K562 (cell line): Measurements from ENCODE around the gene NRG2. TPM values are rescaled to one million over a fixed set of nuclear protein-coding genes. Genes with fewer than 3 reads are reported as not detected.

Experiments
- E2F3 ChIP-seq: fragments of 250-450 bp; sonication (Bioruptor Pico); IDR thresholded peaks from 2 replicates; pipeline ENCODE4 v1.4.0; 2020; ENCODE audit warnings: mild to moderate bottlenecking
- IFI16 ChIP-seq: fragments of 250-450 bp; sonication (Bioruptor Pico); IDR thresholded peaks from 2 replicates; pipeline ENCODE4 v2.1.2; 2022; ENCODE audit warnings: mild to moderate bottlenecking, inconsistent platforms
- MTF1 ChIP-seq: fragments of 250-450 bp; sonication (Bioruptor Pico); IDR thresholded peaks from 2 replicates; pipeline ENCODE4 v1.9.0; 2021; ENCODE audit warnings: moderate library complexity, mild to moderate bottlenecking, inconsistent platforms, borderline replicate concordance
- NCOA6 ChIP-seq: fragments of 450-650 bp; IDR thresholded peaks from 2 replicates; pipeline ENCODE4 v1.6.1; 2017; ENCODE audit warnings: mild to moderate bottlenecking
- NFIX ChIP-seq: fragments of 250-450 bp; sonication (Bioruptor Pico); IDR thresholded peaks from 2 replicates; pipeline ENCODE4 v1.4.0; 2020; ENCODE audit warnings: low read depth, mild to moderate bottlenecking, moderate library complexity
- RAD51 ChIP-seq: fragments of 450-650 bp; IDR thresholded peaks from 2 replicates; pipeline ENCODE4 v1.7.1; 2016; ENCODE audit warnings: low read depth, mild to moderate bottlenecking, borderline replicate concordance
- TAF9B ChIP-seq: fragments of 450-650 bp; IDR thresholded peaks from 2 replicates; pipeline ENCODE4 v1.6.1; 2018; ENCODE audit warnings: mild to moderate bottlenecking; ENCODE audit not compliant: partially characterized antibody
- YY1 ChIP-seq, 3 experiments: IDR thresholded peaks; 2 replicates each; pipeline ENCODE4 v1.6.1; 2011; ENCODE audit warnings: low read length in 2 of 3, mild to moderate bottlenecking in 2 of 3, moderate library complexity in 2 of 3, borderline replicate concordance in 1 of 3, control low read depth in 1 of 3, low read depth in 1 of 3; ENCODE audit not compliant: insufficient read depth in 3 of 3, insufficient replicate concordance in 2 of 3, control insufficient read depth in 1 of 3, insufficient read length in 1 of 3; ENCODE audit errors: extremely low read depth in 1 of 3
- ZNF583 ChIP-seq: fragments of 250-450 bp; sonication (Bioruptor Pico); IDR thresholded peaks from 2 replicates; pipeline ENCODE4 v1.4.0; 2020
- polyA plus RNA-seq, 8 experiments: library from polyadenylated mRNA; depleted of rRNA in 4 of 8; stranded (reverse) in 5 of 8; unstranded in 3 of 8; fragments of >200 nt; fragmentation: Nextera tagmentation in 2 of 8; fragmentation: Illumina TruSeq in 1 of 8; extraction: Ambion mirVana in 2 of 8; extraction: Trizol in 1 of 8; gene quantifications; 2 replicates each; pipeline versions ENCODE4 v1.2.1 to v1.2.3, GENCODE V29; 2011 to 2014; ENCODE audit warnings: inconsistent platforms in 1 of 8, missing spikeins in 1 of 8
- total RNA-seq, 7 experiments: library from RNA; depleted of rRNA in 6 of 7; stranded (reverse); fragments of >200 nt in 6 of 7; fragmentation: Illumina TruSeq in 2 of 7; extraction: Trizol in 2 of 7; gene quantifications; 2 replicates each; pipeline versions ENCODE4 v1.2.1 to v1.2.3, GENCODE V29; 2011 to 2021; ENCODE audit warnings: low replicate concordance in 1 of 7
- TF ChIP-seq, protein P1 (sequence below), 2 experiments: fragments of 450-650 bp in 1 of 2; IDR thresholded peaks; 2 replicates each; pipeline ENCODE4 v1.6.1; 2011 to 2017; ENCODE audit warnings: low read depth in 2 of 2, antibody characterized with exemption in 1 of 2, borderline replicate concordance in 1 of 2, low read length in 1 of 2, mild to moderate bottlenecking in 1 of 2, mixed read lengths in 1 of 2; ENCODE audit not compliant: control insufficient read depth in 1 of 2
- TF ChIP-seq, protein P2 (sequence below): sonication (generic); formaldehyde crosslinking; IDR thresholded peaks from 2 replicates; pipeline ENCODE4 v1.5.0; 2020; ENCODE audit warnings: missing genetic modification reagents
- TF ChIP-seq, protein P3 (sequence below): sonication (generic); formaldehyde crosslinking; IDR thresholded peaks from 2 replicates; pipeline ENCODE4 v1.9.0; 2022; ENCODE audit warnings: mild to moderate bottlenecking, missing genetic modification reagents
- TF ChIP-seq, protein P4 (sequence below), 3 experiments: fragments of 200-800 bp in 1 of 3; fragments of 250-450 bp in 1 of 3; fragments of 450-650 bp in 1 of 3; sonication (Bioruptor Pico) in 1 of 3; sonication (Bioruptor generic) in 1 of 3; formaldehyde crosslinking in 1 of 3; IDR thresholded peaks; 2 replicates each; pipeline versions ENCODE4 v1.6.1 to v1.8.0; 2016 to 2022; ENCODE audit warnings: mild to moderate bottlenecking in 2 of 3, missing genetic modification characterization in 2 of 3, missing compliant biosample characterization in 1 of 3, moderate library complexity in 1 of 3
- TF ChIP-seq, protein P5 (sequence below): fragments of 450-650 bp; formaldehyde crosslinking; IDR thresholded peaks from 2 replicates; pipeline ENCODE4 v1.4.0; 2020; ENCODE audit warnings: mild to moderate bottlenecking, mixed read lengths

NRG2 gene
- total and polyA plus RNA-seq, 9 of the 15 experiments (the other 6 are each of a cell fraction or from before 2014, with no cell fraction given), result not detected

DNA sequence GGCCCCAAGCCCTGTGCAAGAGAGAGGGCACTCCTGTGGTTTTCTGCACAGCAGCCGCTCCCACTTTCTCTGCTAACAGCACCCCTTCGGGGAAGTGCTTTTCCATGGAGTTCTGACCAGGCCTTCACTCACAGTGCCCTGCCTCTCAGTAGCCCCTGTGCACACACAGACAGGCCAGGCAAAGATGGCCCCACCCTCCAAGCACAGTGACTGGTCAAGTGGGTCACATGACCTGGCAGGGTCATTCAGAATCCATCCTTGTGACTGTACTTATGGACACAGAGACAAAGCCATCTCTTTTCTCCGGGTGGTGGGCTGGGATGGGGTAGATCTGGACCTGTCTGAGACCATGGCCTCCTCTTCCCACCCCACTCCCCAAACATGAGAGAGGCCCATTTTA, 165.0 kb downstream of the NRG2 start (continued):
- TF ChIP-seq ZNF583 (CRISPR knock-in tag) (no peak), IFI16 (CRISPR knock-in tag) (no peak), NFIX (CRISPR knock-in tag) (no peak), E2F3 (no peak; the same call in 1 of the 2 replicates), MTF1 (CRISPR knock-in tag) (0 out of 2 replicates have a peak, but pooled peaks have one; percentile 3), RAD51 (peak; percentile 90), NCOA6 (no peak), YY1 (IDR thresholded peaks at IDR 0.05; ENCODE audit: borderline replicate concordance in 1 of 3, control insufficient read depth in 1 of 3, extremely low read depth in 1 of 3, insufficient read depth in 3 of 3, insufficient read length in 1 of 3, insufficient replicate concordance in 2 of 3, low read depth in 1 of 3, low read length in 2 of 3) (peak in 1 of 3 experiments; percentile 55), TAF9B (no peak)
- TF ChIP-seq, protein P1, sequence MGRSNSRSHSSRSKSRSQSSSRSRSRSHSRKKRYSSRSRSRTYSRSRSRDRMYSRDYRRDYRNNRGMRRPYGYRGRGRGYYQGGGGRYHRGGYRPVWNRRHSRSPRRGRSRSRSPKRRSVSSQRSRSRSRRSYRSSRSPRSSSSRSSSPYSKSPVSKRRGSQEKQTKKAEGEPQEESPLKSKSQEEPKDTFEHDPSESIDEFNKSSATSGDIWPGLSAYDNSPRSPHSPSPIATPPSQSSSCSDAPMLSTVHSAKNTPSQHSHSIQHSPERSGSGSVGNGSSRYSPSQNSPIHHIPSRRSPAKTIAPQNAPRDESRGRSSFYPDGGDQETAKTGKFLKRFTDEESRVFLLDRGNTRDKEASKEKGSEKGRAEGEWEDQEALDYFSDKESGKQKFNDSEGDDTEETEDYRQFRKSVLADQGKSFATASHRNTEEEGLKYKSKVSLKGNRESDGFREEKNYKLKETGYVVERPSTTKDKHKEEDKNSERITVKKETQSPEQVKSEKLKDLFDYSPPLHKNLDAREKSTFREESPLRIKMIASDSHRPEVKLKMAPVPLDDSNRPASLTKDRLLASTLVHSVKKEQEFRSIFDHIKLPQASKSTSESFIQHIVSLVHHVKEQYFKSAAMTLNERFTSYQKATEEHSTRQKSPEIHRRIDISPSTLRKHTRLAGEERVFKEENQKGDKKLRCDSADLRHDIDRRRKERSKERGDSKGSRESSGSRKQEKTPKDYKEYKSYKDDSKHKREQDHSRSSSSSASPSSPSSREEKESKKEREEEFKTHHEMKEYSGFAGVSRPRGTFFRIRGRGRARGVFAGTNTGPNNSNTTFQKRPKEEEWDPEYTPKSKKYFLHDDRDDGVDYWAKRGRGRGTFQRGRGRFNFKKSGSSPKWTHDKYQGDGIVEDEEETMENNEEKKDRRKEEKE (IDR thresholded peaks at IDR 0.05; ENCODE audit: borderline replicate concordance in 1 of 2, control insufficient read depth in 1 of 2, low read depth in 2 of 2, low read length in 1 of 2), result no peak
- TF ChIP-seq, protein P2, sequence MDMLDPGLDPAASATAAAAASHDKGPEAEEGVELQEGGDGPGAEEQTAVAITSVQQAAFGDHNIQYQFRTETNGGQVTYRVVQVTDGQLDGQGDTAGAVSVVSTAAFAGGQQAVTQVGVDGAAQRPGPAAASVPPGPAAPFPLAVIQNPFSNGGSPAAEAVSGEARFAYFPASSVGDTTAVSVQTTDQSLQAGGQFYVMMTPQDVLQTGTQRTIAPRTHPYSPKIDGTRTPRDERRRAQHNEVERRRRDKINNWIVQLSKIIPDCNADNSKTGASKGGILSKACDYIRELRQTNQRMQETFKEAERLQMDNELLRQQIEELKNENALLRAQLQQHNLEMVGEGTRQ, result peak; percentile 88
- TF ChIP-seq, protein P3, sequence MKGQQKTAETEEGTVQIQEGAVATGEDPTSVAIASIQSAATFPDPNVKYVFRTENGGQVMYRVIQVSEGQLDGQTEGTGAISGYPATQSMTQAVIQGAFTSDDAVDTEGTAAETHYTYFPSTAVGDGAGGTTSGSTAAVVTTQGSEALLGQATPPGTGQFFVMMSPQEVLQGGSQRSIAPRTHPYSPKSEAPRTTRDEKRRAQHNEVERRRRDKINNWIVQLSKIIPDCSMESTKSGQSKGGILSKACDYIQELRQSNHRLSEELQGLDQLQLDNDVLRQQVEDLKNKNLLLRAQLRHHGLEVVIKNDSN (CRISPR knock-in tag), result peak; percentile 87
- TF ChIP-seq, protein P4, sequence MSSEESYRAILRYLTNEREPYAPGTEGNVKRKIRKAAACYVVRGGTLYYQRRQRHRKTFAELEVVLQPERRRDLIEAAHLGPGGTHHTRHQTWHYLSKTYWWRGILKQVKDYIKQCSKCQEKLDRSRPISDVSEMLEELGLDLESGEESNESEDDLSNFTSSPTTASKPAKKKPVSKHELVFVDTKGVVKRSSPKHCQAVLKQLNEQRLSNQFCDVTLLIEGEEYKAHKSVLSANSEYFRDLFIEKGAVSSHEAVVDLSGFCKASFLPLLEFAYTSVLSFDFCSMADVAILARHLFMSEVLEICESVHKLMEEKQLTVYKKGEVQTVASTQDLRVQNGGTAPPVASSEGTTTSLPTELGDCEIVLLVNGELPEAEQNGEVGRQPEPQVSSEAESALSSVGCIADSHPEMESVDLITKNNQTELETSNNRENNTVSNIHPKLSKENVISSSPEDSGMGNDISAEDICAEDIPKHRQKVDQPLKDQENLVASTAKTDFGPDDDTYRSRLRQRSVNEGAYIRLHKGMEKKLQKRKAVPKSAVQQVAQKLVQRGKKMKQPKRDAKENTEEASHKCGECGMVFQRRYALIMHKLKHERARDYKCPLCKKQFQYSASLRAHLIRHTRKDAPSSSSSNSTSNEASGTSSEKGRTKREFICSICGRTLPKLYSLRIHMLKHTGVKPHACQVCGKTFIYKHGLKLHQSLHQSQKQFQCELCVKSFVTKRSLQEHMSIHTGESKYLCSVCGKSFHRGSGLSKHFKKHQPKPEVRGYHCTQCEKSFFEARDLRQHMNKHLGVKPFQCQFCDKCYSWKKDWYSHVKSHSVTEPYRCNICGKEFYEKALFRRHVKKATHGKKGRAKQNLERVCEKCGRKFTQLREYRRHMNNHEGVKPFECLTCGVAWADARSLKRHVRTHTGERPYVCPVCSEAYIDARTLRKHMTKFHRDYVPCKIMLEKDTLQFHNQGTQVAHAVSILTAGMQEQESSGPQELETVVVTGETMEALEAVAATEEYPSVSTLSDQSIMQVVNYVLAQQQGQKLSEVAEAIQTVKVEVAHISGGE (CRISPR knock-in tag; IDR thresholded peaks at IDR 0.05), result no peak
- TF ChIP-seq, protein P5, sequence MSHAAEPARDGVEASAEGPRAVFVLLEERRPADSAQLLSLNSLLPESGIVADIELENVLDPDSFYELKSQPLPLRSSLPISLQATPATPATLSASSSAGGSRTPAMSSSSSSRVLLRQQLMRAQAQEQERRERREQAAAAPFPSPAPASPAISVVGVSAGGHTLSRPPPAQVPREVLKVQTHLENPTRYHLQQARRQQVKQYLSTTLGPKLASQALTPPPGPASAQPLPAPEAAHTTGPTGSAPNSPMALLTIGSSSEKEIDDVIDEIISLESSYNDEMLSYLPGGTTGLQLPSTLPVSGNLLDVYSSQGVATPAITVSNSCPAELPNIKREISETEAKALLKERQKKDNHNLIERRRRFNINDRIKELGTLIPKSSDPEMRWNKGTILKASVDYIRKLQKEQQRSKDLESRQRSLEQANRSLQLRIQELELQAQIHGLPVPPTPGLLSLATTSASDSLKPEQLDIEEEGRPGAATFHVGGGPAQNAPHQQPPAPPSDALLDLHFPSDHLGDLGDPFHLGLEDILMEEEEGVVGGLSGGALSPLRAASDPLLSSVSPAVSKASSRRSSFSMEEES, result peak; percentile 97
